22Rv1 (cell line): ENCODE results near the gene BSG.

Experiments
- ZFX ChIP-seq: fragments of 450-650 bp; IDR thresholded peaks from 2 replicates; pipeline ENCODE4 v1.6.1; 2017; ENCODE audit warnings: antibody characterized with exemption, borderline replicate concordance
- TF ChIP-seq, protein P1 (sequence below): fragments of 450-650 bp; IDR thresholded peaks from 2 replicates; pipeline ENCODE4 v1.5.1; 2017; ENCODE audit warnings: mild to moderate bottlenecking

DNA sequence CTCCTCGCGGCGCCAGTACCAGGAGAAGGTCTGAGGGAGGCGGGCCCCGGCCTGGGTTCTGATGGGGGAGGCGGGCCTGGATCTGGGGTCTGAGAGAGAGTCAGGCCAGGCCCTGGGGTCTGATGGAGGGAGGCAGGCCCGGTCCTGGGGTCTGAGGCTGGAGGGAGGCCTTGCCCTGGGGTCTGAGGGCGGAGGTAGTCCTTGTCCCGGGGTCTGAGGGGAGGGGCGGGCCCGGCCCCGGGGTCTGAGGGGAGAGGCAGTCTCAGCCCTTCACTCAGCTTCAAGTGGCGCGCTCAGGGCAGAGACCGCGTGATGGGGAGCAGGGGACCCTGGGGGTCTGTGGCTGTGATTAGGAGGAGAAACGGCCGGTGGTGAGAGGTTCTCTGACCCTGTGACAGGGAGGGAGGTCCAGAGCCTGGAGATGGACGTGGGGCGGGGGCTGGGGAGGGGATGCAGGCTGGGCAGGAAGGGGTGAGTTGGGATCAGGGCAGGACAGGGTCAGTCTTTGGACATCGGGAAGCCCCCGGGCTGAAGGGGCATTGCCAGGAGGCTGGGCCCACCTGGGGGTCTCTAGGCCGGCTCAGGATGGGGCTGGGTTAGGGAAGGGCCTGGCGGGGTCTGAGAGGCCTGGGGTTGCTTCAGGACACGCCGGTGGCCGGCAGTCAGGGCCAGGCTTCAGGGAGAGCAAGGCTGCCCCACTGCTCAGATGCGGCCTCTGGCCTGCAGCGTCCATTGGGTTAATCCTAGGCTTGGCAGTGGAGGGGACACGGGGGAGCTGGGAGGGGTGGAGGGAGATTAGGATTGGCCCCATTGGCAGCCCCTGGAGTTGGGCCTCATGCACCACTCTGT lies 36.0 kb downstream of the BSG start:
- TF ChIP-seq, protein P1, sequence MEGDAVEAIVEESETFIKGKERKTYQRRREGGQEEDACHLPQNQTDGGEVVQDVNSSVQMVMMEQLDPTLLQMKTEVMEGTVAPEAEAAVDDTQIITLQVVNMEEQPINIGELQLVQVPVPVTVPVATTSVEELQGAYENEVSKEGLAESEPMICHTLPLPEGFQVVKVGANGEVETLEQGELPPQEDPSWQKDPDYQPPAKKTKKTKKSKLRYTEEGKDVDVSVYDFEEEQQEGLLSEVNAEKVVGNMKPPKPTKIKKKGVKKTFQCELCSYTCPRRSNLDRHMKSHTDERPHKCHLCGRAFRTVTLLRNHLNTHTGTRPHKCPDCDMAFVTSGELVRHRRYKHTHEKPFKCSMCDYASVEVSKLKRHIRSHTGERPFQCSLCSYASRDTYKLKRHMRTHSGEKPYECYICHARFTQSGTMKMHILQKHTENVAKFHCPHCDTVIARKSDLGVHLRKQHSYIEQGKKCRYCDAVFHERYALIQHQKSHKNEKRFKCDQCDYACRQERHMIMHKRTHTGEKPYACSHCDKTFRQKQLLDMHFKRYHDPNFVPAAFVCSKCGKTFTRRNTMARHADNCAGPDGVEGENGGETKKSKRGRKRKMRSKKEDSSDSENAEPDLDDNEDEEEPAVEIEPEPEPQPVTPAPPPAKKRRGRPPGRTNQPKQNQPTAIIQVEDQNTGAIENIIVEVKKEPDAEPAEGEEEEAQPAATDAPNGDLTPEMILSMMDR = no peak
- TF ChIP-seq ZFX = no peak
